KOPT-K1 (cell line): ENCODE results near the gene SCGB3A2.

Experiments used
- H3K27ac ChIP-seq: fragments of 200-600 bp; sonication (generic); 2 replicates; pipeline ENCODE4 v1.5.1; 2016; ENCODE audit warnings: antibody characterized with exemption, mild to moderate bottlenecking, low read depth, low read length; ENCODE audit not compliant: poor library complexity, severe bottlenecking
- H3K36me3 ChIP-seq: fragments of 200-600 bp; sonication (generic); 2 replicates; pipeline ENCODE4 v1.5.1; 2017; ENCODE audit warnings: antibody characterized with exemption, mild to moderate bottlenecking, low read length, moderate library complexity; ENCODE audit not compliant: insufficient read depth
- H3K9me3 ChIP-seq: fragments of 200-600 bp; sonication (generic); 2 replicates; pipeline ENCODE4 v1.5.1; 2017; ENCODE audit warnings: antibody characterized with exemption, low read length, mild to moderate bottlenecking; ENCODE audit not compliant: insufficient read depth, poor library complexity, severe bottlenecking

The SCGB3A2 gene

DNA sequence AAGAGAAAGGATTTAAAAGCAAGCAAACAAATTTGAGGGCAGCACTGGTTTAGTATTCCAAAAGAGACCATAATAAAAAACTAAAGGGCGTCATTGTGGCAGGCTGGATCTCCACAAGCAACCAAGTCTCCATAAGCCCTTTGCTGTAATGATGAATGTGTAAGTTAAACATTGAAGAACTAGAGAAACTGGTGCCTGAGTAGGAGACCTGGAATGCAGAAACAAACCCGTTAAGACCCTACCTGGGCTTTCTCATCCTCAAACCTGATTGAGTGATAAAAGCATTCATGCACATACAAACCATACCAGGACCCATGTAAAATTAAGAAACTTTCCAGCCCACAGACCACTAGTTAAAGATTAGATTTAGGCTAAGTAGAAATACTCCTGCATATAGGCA, 1.9 kb upstream of the SCGB3A2 start:
- Histone ChIP-seq H3K36me3 (no peaks in the 10 kb centered on the region), H3K9me3 (no peaks in the 10 kb centered on the region), H3K27ac (no peak overlapping the region)

DNA sequence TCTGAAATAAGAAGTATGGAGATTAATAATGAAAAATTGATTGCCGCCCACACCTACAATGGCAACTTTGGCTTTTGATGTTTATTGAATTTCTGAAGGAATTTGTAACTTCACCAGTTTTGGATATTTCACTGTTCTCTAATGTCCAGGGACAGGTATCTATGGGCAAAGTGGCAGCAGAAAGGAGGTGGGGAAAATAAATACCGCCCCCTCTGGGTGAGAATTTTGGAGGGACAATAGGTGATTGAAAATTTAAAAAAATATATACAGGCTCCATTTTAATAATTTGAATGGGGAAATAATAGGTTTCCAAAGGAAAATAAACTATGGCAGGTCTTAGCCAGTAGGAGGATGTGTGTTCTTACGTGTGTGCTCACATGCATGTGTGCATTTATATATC, 1.3 kb downstream of the SCGB3A2 start:
- H3K27ac ChIP-seq, result no peak overlapping the region
- no peaks in the 10 kb centered on the region for H3K9me3 ChIP-seq
- no peaks in the 10 kb centered on the region for H3K36me3 ChIP-seq

DNA sequence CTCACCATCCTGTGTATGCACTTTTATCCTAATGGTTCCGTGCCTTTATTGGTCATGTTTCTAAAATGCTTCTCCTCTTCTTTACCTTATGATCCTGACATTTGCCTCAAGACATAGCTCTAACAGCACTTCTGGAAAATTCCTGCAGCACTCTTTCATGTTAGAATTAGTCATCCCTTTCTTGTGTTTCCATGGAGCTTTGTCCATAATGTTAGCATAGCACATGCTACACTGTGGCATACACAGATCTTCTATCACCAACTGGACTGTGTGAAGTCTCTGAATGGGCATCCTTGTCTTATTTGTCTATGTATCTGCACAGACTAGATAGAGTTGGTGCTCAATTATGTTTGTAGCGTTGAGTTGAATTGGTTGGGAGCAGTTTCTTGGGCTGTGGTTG, 2.0 kb downstream of the SCGB3A2 start:
- H3K9me3 ChIP-seq, result no peaks in the 10 kb centered on the region
- H3K36me3 ChIP-seq, result no peaks in the 10 kb centered on the region
- no peak overlapping the region for H3K27ac ChIP-seq

DNA sequence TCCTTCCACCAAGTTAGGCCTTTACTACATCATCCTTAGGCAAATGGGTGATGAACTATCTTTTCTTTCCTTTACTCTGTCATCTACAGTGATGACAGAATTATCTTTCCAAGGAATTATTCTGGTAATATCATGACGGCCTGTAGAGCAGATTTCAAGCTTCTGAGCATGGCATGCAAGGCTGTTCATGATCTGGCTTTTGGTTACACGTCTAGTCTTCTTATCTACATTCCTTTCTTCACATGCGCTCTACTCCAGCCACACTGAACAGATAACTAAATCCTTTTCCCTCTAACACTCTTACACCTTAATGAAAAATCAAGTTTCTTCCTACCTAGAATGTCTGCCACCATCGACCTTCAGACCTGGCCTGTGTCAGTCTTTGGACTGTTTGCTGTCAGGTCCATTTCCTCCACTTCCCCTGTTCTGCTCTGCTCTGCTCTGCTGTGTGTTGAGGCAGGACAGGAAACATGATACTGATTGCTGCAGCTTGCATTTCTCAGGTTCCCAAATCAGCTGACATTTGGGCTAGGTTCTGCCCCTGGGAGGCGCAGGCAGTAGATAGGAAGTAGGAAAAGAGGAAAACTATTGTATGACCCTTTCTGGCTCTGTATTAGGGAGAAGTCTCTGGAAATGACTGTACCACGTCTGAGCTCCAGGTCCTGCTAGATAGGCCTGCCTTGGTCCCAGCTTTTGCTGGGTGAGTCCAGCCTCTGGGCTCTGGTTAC, 4.2 kb downstream of the SCGB3A2 start:
- no peaks in the 10 kb centered on the region for H3K9me3 ChIP-seq
- H3K27ac ChIP-seq, result no peak overlapping the region
- H3K36me3 ChIP-seq, result no peaks in the 10 kb centered on the region

DNA sequence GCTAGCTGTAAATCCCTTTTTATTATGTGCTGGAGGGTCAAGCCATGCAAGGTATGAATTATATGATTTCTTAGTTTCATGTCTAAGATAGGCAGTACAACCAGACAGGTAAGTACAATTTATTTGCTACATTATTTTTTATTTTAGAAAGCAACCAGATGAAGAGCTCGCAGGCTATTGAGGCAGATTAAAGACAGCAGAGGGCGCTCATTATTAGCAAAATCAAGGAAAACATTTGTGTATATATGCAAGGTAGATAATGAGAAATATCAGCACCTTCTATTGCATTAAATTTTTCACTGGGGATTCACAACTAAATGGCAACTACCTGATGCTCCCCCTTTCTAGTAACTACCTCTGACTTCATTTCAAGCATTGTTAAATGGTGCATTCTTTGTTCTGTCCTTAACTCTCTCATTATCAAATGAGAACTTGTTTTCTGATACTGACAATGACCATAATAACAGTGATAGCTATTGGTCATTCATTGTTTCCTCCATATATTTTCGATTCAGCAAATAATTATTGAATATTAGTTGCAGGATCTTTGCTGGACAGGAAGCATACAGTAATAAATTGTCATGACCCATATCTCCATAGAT, 8.6 kb downstream of the SCGB3A2 start:
- Histone ChIP-seq H3K9me3 (no peaks in the 10 kb centered on the region), H3K27ac (no peak overlapping the region), H3K36me3 (no peaks in the 10 kb centered on the region)

DNA sequence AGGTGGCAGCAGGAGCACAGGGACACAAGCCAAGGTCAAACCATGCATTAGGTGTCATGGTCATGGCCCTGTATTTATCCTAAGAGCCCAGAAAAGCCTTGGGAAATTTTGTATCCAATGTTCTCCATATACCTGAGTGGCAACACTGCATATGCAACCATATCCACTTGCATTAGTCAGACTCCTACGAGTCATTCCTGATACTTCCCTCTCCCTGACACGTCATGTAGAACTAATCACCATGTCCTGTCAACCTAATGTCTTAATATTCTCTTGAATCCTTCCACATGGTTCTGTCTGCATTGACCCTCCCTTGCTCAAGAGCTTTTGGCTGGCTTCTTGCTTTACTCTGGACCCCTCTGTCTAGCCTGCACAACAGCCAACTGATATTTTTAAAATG, 9.4 kb downstream of the SCGB3A2 start:
- Histone ChIP-seq H3K27ac (no peak overlapping the region), H3K9me3 (no peaks in the 10 kb centered on the region), H3K36me3 (no peaks in the 10 kb centered on the region)

DNA sequence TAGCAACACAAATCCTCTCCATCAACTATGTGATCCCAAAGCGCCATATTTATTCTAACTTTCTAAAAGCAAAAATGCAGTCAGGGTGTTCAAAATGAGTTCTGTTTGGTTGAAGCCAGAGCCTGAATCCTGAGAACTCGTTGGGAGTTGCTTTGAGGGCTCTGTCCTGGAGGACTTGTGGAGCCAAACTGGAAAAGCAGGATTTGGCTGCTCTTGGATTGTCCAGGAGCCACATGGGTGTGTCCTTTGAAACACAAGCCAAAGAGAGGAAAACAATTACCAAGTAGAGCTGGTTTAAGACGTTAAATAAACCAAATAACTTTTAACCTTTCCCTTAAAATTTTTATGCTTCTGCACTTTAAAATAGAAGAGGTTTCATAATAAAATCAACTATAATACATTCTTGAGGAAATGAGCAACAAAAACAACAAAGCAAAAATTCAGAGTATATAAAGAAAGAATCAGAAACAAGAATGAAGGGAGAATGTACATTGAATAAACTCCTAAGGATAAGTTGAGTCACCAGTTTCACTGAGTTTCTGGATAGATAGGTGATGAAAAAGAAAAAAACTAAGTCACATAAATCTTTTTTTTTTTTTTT, 14.3 kb downstream of the SCGB3A2 start:
- no peaks in the 10 kb centered on the region for H3K36me3 ChIP-seq
- no peak overlapping the region for H3K27ac ChIP-seq
- H3K9me3 ChIP-seq, result no peaks in the 10 kb centered on the region

DNA sequence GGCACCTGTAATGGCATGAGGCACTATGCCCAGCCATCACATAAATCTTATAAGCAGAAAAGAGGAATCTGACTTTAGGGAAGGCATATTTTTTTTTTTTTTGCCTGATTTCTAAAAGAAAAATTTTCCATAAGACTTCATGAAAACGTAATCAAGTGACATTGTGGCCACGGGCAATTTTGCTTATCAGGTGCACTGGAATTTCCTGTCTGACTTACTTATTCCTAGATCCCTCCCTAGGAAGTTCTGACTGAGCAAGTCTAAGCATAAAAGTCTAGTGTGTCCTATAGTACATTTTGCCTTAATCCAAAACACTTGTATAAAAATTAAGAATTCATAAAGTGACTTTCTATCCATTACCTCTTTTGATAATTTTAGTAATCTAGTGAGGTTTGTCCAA, 15.3 kb downstream of the SCGB3A2 start:
- Histone ChIP-seq H3K36me3 (no peaks in the 10 kb centered on the region), H3K27ac (no peak overlapping the region), H3K9me3 (no peaks in the 10 kb centered on the region)

DNA sequence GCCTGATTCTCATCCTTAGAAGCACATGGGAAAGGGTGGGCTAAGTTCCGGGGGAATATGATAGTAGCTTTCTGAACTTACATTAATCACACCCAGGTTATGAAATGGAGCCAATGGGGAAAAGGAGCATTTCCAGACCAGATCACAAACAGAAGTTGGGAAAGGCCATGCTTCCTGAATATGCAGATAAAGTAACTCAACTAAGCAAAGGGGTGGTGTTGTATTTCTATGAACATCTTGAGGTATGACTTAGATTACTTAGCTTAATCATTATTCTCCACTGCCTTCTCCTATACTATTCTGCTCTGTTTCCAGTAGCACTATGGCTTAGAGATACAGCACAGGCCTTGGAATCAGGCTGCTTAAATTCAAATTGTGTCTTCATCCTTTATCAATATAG, 17.4 kb downstream of the SCGB3A2 start:
- no peaks in the 10 kb centered on the region for H3K36me3 ChIP-seq
- H3K9me3 ChIP-seq, result no peaks in the 10 kb centered on the region
- H3K27ac ChIP-seq, result no peak overlapping the region

DNA sequence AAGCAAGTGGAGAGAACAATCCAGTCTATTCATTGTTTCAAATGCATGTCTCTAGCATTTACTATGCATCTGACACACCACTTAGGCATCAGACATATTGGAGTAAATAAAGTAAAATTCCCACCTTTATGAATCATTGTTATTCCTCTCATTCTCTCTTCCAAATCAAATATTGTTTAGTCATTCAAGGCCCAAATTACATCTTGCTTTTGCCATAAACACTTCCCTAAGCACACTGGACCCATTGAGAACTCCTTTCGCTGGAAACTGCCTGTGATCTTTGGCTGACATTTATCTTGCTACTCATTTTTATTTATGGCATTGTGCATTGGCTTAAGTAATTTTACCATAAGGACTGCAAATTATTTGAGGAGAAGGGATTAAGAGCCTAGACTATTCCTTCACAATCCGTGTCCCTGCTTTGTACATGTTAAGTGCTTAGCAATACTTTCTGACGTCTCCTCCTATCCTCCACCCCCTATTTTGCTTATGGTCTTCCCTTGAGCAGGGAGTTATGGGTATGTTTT, 20.4 kb downstream of the SCGB3A2 start:
- Histone ChIP-seq H3K36me3 (no peaks in the 10 kb centered on the region), H3K9me3 (no peaks in the 10 kb centered on the region), H3K27ac (no peak overlapping the region)

DNA sequence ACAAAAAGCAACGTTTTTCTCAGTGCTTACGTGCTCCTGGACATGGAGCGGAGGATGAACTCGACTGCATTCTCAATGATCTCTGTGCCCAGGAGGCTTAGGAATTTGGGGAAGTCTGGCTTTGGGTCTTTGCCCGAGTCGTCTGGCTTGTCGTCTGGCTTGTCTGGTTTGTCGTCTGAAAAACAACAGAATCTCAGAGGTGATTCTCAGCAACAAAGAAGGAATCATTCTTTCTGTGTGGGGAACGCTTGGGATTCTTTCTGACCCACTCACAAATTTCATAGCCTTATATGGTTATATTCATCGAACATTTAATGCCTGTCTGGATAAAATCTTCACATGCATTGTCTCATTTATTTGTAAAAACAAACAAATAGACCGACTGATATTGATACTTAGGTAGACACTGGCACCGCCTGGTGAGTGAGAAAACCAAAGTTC, 23.1 kb downstream of the SCGB3A2 start:
- Histone ChIP-seq H3K27ac (no peak overlapping the region), H3K36me3 (no peaks in the 10 kb centered on the region)

DNA sequence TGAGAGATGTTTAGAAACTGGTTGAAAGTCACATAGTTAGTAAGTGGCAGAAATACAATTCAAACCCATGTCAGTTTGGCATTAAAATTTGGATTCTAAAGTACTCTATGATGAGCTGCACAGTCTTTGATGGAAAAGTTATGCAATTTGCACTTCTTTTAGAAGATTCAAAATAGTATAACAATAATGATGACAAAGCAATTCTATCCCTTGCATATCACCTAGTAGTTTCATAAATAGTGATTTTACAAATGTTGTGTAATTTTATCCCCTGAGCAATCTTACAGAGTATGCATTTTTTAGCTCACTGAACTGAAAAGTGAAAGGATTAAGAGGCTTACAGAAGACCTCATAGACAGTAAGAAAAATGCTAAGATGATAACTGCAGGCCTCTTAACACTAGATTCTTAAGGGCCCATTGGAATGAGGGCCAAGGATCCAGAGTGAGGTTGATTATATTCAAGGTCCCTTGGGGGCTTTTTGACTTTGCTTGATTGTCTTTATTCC, 24.2 kb downstream of the SCGB3A2 start:
- H3K27ac ChIP-seq, result no peak overlapping the region
- H3K9me3 ChIP-seq, result no peaks in the 10 kb centered on the region
- H3K36me3 ChIP-seq, result no peaks in the 10 kb centered on the region

More for the DNA sequence above, 23.1 kb downstream of the SCGB3A2 start:
- no peaks in the 10 kb centered on the region for H3K9me3 ChIP-seq

DNA sequence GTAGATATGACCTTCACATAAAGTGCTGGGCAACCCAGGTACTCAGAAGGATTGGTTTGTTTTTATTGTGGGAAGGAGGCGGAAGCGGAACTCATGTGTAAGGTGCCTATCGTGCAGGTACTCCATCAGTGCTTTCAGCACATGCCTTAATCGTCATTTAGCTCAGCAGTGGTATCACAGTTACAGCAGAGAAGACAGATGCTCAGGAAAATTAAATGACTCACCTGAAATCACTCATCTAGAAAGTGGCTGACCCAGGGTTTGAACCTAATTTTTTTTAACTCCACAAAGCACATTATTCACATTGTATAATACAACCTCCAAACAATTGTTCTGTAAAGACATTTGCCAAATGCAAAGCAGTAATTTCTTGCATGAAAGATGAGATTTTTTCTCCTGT, 25.6 kb downstream of the SCGB3A2 start:
- Histone ChIP-seq H3K36me3 (no peaks in the 10 kb centered on the region), H3K9me3 (no peaks in the 10 kb centered on the region), H3K27ac (no peak overlapping the region)

DNA sequence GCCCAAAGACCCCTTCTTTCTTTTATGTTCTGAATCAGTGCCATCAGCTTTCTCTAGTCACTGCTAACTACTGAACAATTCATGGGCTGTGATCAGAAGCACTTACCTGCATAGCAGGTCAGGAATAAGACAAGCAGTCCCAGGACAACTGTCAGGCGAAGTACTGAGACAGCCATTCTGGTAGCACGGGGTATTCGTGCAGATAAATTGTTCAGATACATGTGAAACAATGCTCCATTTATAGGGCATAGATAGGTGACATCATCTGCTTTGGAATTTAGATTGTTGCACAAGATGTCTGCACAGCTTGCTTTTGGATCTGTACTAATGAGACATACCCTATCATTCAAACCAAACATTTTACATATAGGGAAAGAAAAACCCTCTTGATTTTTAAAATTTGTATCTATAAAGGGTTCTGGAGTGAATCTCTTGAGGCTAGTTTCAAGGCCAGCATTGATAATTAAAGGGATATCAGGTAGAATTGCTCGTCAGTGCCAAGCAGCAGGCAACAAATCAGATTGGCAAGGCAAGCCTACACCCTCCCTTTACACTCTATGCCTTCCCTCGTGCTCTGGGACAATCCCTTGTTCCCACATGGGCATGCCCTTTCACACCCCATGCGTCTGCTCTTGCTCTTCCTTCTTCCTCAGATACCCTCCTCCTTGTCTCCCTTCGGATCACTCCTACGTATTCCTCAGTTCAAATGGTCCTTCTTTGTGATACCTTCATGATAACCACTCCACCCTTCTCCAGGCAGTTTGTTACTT, 28.0 kb downstream of the SCGB3A2 start, which contains the start of gene C5orf46:
TSS of gene C5orf46 (minus strand) at position 213 of the 770 bp plus-strand sequence. CDS start at position 176, 37 bp downstream.
- Histone ChIP-seq H3K9me3 (no peaks in the 10 kb centered on the region), H3K36me3 (no peaks in the 10 kb centered on the region), H3K27ac (no peak within 1 kb of the TSS)

DNA sequence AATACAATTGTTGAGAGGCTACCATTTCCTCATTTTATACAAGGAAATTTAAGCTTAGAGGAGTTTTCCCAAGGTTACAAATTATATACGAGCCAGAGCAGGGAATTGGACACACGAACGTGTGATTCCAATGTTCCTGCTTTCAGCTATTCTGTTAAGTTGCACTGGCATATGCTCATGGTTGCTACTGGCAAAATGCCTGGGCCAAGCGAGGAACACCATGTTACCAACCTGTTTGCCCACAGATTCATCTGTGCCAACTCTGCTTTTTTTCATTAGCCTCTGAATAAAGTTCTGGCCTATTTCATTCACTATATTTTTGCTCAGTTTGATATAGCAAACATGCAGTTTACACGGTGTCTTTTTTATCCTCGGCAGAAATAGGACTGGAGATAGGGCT, 32.9 kb downstream of the SCGB3A2 start:
- H3K27ac ChIP-seq, result no peak overlapping the region
- no peaks in the 10 kb centered on the region for H3K36me3 ChIP-seq
- H3K9me3 ChIP-seq, result no peaks in the 10 kb centered on the region
